ENCODE results near the gene ANTXRL.
"Not testable (repeated sequence)": the region's sequence is repeated elsewhere in the genome, so short reads cannot be mapped to it uniquely, and the experiment has no call there.

ANTXRL gene

DNA sequence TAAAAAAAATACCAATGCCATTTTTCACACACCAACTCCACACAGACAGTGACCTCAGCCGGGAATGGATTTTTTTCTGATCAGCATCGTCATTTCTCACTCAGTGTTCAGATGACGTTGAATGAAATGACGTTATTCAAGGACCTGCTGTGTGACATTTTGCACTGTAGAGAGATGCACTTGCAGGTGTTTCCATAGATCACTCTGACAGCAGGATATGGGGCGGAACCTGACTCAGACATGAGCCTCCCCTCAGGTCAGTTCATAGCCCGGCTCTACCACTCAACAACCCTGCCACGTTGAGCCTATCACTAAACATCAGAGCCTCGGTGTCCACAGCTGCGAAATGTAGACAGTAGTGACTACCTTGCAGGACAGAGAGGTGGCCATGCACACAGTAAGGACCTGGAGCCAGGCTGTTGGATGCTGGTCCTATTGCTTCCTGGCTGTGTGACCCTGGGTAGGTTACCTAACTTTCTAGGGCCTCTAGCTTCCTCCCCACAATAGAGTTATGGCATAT is 41.4 kb upstream of the ANTXRL start:
- Histone ChIP-seq H3K9me3 (ENCODE audit: severe bottlenecking) (no peaks in the 10 kb centered on the region), H3K27ac (no peak overlapping the region), H3K36me3 (no peaks in the 10 kb centered on the region), H3K4me3 (ENCODE audit: low read depth, low read length) (no peak overlapping the region), H3K27me3 (ENCODE audit: insufficient read depth, low read depth, severe bottlenecking) (no peaks in the 10 kb centered on the region)
- TF ChIP-seq, protein P1, sequence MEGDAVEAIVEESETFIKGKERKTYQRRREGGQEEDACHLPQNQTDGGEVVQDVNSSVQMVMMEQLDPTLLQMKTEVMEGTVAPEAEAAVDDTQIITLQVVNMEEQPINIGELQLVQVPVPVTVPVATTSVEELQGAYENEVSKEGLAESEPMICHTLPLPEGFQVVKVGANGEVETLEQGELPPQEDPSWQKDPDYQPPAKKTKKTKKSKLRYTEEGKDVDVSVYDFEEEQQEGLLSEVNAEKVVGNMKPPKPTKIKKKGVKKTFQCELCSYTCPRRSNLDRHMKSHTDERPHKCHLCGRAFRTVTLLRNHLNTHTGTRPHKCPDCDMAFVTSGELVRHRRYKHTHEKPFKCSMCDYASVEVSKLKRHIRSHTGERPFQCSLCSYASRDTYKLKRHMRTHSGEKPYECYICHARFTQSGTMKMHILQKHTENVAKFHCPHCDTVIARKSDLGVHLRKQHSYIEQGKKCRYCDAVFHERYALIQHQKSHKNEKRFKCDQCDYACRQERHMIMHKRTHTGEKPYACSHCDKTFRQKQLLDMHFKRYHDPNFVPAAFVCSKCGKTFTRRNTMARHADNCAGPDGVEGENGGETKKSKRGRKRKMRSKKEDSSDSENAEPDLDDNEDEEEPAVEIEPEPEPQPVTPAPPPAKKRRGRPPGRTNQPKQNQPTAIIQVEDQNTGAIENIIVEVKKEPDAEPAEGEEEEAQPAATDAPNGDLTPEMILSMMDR (IDR thresholded peaks at IDR 0.05; ENCODE audit: low read depth, low read length): no peak
- DNase-seq: no peak

DNA sequence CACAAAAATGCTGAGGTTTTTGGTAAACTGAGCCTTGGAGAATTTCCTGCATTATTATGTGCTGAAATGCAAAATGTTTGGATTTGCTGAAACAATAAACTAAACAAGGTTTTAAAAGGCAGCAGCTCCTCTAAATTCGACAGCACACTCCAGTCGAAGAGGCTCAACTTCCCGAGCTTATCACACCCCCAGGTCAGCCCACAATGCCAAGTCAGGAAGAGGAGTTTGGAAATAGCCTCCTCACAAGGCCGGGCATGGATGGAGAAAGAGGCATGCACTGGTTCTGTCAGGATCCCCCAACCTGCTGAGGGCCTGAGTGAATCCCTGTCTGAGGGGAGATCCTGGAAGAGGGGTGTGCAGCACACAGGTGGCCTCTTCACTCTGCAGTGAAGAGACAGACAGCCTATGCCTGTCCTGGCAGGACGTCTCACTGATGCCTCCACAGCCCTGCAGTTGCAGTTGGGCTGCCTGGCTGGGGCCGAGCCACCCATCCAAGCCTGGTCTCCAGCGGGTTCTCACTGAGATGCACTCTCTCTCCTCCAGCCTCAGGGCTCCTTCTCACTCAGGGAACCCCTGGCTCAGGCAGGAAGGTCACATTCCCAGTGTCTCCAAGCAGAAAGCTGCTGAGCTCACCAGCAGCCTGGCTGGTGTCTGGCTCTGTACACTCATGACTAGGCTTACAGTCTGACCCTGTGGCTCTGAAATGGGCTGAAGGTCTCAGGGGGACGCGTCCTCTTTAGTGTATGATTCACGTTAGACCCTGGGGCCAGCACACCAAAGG is 40.2 kb upstream of the ANTXRL start:
- H3K27ac ChIP-seq; H3K9me3 ChIP-seq (ENCODE audit: severe bottlenecking): not testable (repeated sequence)

DNA sequence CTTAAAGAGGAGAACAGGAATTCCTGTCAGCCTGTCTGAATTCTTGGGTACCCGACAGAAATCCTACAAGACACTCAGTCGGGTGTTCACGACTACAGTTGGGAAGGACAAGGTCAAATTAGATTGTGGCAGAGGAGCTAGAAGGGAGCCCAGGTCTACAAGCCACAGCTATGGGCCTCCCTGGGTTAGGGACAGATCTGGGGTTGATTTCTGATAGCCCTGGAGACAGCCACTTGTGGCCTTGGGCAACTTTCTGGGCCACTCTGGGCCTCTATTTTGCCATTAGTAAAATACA is 39.7 kb upstream of the ANTXRL start:
- Histone ChIP-seq H3K27ac (no peak overlapping the region), H3K27me3 (ENCODE audit: insufficient read depth, low read depth, severe bottlenecking) (no peaks in the 10 kb centered on the region), H3K9me3 (ENCODE audit: severe bottlenecking) (no peaks in the 10 kb centered on the region), H3K36me3 (no peaks in the 10 kb centered on the region), H3K4me3 (ENCODE audit: low read depth, low read length) (no peak overlapping the region)
- no peak for DNase-seq
- TF ChIP-seq, protein P1 (IDR thresholded peaks at IDR 0.05; ENCODE audit: low read depth, low read length): no peak

More for the DNA sequence above, 40.2 kb upstream of the ANTXRL start:
- not testable (repeated sequence) for H3K4me3 ChIP-seq (ENCODE audit: low read depth, low read length); H3K27me3 ChIP-seq (ENCODE audit: insufficient read depth, low read depth, severe bottlenecking); H3K36me3 ChIP-seq; DNase-seq

DNA sequence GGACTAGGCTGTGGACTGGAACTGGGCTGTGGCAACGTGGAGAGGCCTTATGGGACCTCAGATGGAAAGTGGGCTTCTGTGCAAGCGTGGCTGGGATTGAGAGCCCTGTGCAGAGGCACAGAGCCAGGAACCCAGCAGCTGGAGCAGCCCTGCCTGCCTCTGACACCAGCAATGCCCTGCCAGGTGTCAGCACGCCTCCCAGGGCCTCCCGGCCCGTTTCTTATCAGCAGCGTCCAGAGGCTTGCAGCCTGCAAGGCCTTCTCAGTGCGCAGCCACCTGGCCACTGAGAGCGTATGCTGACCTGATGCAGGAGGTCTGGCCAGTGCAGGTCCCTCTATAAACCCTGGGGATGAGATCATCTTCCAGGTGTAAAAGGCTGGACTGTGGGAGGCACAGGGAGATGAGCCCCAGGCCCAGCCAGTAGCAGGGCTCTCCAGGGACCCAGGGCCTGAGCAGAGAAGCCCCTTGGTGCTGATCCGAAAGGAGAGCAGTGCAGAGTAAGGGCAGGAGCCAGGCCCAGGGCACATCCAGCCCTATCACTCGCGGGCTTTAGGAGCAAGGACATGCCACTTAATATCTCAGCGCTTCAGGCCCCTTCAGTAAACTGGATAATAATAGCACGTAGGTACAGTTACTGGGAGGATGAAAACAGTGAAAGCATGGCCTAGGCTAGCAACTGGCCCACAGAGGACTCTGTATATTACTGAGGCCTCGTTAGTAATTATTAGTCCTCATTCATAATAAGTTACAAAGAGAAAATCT is 38.8 kb upstream of the ANTXRL start:
- TF ChIP-seq, protein P1 (IDR thresholded peaks at IDR 0.05; ENCODE audit: low read depth, low read length): no peak
- Histone ChIP-seq H3K4me3 (ENCODE audit: low read depth, low read length) (no peak overlapping the region), H3K27ac (no peak overlapping the region), H3K9me3 (ENCODE audit: severe bottlenecking) (no peaks in the 10 kb centered on the region), H3K27me3 (ENCODE audit: insufficient read depth, low read depth, severe bottlenecking) (no peaks in the 10 kb centered on the region), H3K36me3 (no peaks in the 10 kb centered on the region)
- DNase-seq: no peak

DNA sequence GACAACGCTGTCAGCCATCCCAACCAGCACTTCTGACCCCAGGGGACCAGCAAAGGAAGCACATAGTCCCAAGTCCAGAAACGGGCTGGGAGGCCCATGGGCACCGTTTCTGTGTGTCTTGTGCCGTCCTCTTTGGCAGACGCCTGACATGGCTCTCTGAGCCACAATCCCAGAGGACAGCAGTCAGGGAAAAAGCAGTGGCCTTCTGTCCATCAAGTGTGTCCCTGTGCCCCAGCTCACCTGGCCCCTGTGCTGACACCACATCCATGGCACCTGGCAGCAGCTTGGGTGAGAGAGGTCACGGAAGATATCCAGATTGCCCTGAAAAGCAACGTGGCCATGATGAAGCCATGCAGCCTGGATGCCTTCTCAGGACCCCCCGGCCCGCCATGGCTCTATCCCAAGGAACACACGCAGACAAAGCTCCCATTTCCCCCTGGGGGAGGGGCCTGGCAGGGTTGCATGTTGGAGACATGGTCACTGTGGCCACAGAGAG is 38.1 kb upstream of the ANTXRL start:
- Histone ChIP-seq H3K27me3 (ENCODE audit: insufficient read depth, low read depth, severe bottlenecking) (no peaks in the 10 kb centered on the region), H3K9me3 (ENCODE audit: severe bottlenecking) (no peaks in the 10 kb centered on the region), H3K36me3 (no peaks in the 10 kb centered on the region), H3K27ac (no peak overlapping the region), H3K4me3 (ENCODE audit: low read depth, low read length) (no peak overlapping the region)
- TF ChIP-seq, protein P1 (IDR thresholded peaks at IDR 0.05; ENCODE audit: low read depth, low read length): no peak
- no peak for DNase-seq

DNA sequence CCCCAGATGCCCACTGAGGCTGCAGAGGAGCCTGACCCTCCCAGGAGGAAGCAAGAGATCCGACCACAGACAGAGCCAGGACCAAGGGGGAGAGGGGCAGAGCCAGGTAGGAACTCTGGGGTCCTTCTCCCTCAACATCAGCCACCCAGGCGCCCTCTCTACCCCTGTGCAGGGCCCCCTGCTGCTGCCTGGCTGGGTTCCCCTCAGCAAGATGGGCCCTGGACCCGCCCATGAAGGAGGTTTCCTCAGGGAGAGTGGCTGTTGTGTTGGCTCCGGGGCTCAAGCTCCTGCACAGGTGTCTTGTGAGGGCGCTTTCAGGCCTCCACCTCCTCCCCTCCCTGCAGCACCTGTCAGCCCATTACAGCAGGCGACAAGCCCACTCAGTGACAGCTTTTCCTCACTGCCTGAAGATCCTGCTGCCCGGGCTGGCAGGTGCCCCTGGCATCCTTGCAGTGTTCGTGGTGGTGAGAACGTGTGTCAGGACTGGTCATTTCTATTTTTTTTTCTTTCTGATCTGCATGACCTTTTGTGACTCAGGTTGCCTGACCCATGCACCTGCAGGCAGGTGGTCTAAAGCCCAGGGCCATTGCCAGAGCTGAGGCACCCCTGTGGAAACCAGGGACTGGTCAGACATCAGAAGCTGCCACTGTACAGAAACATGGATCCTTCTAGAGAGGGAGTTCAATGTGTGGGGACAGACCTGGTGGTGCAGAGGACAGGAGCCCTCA is 37.0 kb upstream of the ANTXRL start:
- H3K36me3 ChIP-seq; H3K4me3 ChIP-seq (ENCODE audit: low read depth, low read length); H3K27me3 ChIP-seq (ENCODE audit: insufficient read depth, low read depth, severe bottlenecking); H3K9me3 ChIP-seq (ENCODE audit: severe bottlenecking); DNase-seq; H3K27ac ChIP-seq: not testable (repeated sequence)
